Transverse colon (tissue), 4 donors: ENCODE results near the gene KCND1. TPM values are rescaled to one million over a fixed set of nuclear protein-coding genes. Genes with fewer than 3 reads are reported as not detected.

ENCODE experiments used
- DNase-seq: peaks from one replicate; pipeline ENCODE4 v3.0.0-alpha.2; 2019
- H3K27ac ChIP-seq, 4 donors: fragments of 200-600 bp; sonication (generic); 2 replicates each; pipeline ENCODE4 v1.5.1; 2016 to 2018; ENCODE audit warnings: inconsistent platforms in 4 of 4
- H3K27me3 ChIP-seq: fragments of 200-600 bp; sonication (generic); 2 replicates; pipeline ENCODE4 v1.5.1; 2017; ENCODE audit warnings: inconsistent platforms
- H3K36me3 ChIP-seq, 4 donors: fragments of 200-600 bp; sonication (generic); 2 replicates each; pipeline ENCODE4 v1.5.1; 2017 to 2019; ENCODE audit warnings: inconsistent platforms in 4 of 4
- H3K4me1 ChIP-seq, 4 donors: fragments of 200-600 bp; sonication (generic); 2 replicates each; pipeline ENCODE4 v1.5.1; 2017 to 2020; ENCODE audit warnings: inconsistent platforms in 4 of 4
- H3K4me3 ChIP-seq, 4 donors: fragments of 200-600 bp; sonication (generic); 1 replicate in 1 of 4; 2 replicates in 3 of 4; pipeline versions ENCODE4 v1.5.1 to v1.6.1; 2017 to 2019; ENCODE audit warnings: inconsistent platforms in 4 of 4
- H3K9me3 ChIP-seq, 2 donors: fragments of 200-600 bp; sonication (generic); 2 replicates each; pipeline ENCODE4 v1.5.1; 2017 to 2019; ENCODE audit warnings: inconsistent platforms in 2 of 2
- EP300 ChIP-seq: sonication (generic); formaldehyde crosslinking; IDR thresholded peaks from one replicate; pipeline ENCODE4 v1.6.1; 2017; ENCODE audit warnings: antibody characterized with exemption, low read depth
- POLR2A ChIP-seq: fragments of 450-650 bp; IDR thresholded peaks from one replicate; pipeline ENCODE4 v1.6.1; 2016; ENCODE audit warnings: antibody characterized with exemption, mild to moderate bottlenecking, moderate library complexity
- POLR2AphosphoS5 ChIP-seq, 3 donors: sonication (generic); formaldehyde crosslinking; IDR thresholded peaks; one replicate each; pipeline ENCODE4 v1.6.1; 2016; ENCODE audit warnings: antibody characterized with exemption in 3 of 3
- WGBS, 2 donors: methylation state at CpG; one replicate each; pipeline ENCODE4 v1.1.5; 2018; ENCODE audit warnings: low coverage in 1 of 2; 5-methylcytosine and 5-hydroxymethylcytosine counted together
- in situ Hi-C, 4 donors: fragments of 200-750 bp; cut with MboI; loops; one replicate each; pipeline versions ENCODE4 v1.15.0 to v1.15.1; 2017; ENCODE audit warnings: low sequenced_read_pairs in 3 of 4, low pct_ligation_motif_present in 1 of 4, low pct_unique_long_range_greater_than_20kb in 1 of 4
- intact Hi-C: fragments of 100-400 bp; cut with DNase I; formaldehyde crosslinking; loops from one replicate; pipeline ENCODE4 v1.15.1; 2023; ENCODE audit warnings: low total_unique reads
- total RNA-seq, 4 donors: library from RNA; depleted of rRNA; stranded (reverse); fragments of >200 nt; gene quantifications; one replicate each; pipeline ENCODE4 v1.1.0, GENCODE V29; 2016
- TF ChIP-seq, protein P1 (sequence below), 5 experiments: fragments of 200-600 bp in 3 of 5; fragments of 450-650 bp in 2 of 5; sonication (generic) in 3 of 5; IDR thresholded peaks; 1 replicate in 2 of 5; 2 replicates in 3 of 5; pipeline ENCODE4 v1.5.1; 2016 to 2017; ENCODE audit warnings: antibody characterized with exemption in 5 of 5, inconsistent platforms in 3 of 5, mild to moderate bottlenecking in 2 of 5, moderate library complexity in 1 of 5

Gene KCND1
- total RNA-seq, 4 donors from 2014 or later, result 0.95 to 0.96 TPM; not detected in 2

DNA sequence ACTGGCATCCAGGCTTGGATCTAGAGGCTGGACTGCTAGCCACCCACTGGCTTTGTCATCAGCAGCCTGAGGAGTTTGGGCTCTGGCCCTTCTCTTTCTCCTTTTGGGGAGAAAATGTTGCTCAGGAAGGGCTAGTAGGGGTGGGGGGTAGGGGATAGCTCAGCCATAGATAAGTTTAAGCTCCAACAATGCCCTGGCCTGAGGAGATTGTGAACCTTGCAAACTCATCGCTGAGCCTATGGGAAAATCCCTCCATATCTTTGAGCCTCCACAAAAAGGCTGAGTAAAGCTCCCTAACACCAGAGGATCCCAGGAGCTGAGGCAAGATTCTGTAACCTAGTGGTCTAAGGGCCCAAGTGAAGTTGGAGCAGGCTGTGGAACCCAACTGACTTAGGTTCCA is 23.1 kb downstream of the KCND1 start:
- intact Hi-C loops (no loop called here), in situ Hi-C loops (no loop called here)
- no peak for DNase-seq
- Histone ChIP-seq H3K4me1 (peaks cover 0 to 18% (median 1%) of the 10 kb centered on the region in 4 donors), H3K36me3 (no peaks in the 10 kb centered on the region), H3K4me3 (no peak overlapping the region), H3K9me3 (no peaks in the 10 kb centered on the region), H3K27ac (no peak overlapping the region), H3K27me3 (no peaks in the 10 kb centered on the region)
- TF ChIP-seq POLR2A, result no peak
- TF ChIP-seq, protein P1, sequence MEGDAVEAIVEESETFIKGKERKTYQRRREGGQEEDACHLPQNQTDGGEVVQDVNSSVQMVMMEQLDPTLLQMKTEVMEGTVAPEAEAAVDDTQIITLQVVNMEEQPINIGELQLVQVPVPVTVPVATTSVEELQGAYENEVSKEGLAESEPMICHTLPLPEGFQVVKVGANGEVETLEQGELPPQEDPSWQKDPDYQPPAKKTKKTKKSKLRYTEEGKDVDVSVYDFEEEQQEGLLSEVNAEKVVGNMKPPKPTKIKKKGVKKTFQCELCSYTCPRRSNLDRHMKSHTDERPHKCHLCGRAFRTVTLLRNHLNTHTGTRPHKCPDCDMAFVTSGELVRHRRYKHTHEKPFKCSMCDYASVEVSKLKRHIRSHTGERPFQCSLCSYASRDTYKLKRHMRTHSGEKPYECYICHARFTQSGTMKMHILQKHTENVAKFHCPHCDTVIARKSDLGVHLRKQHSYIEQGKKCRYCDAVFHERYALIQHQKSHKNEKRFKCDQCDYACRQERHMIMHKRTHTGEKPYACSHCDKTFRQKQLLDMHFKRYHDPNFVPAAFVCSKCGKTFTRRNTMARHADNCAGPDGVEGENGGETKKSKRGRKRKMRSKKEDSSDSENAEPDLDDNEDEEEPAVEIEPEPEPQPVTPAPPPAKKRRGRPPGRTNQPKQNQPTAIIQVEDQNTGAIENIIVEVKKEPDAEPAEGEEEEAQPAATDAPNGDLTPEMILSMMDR (IDR thresholded peaks at IDR 0.05), result no peak
- no peak for TF ChIP-seq EP300
- no peak for TF ChIP-seq POLR2AphosphoS5 (IDR thresholded peaks at IDR 0.05)
- WGBS, 2 donors, result 67% methylated on average over 1 of the region's 1 CpG; no CpG with 5 or more reads in 1 of the 2 donors

DNA sequence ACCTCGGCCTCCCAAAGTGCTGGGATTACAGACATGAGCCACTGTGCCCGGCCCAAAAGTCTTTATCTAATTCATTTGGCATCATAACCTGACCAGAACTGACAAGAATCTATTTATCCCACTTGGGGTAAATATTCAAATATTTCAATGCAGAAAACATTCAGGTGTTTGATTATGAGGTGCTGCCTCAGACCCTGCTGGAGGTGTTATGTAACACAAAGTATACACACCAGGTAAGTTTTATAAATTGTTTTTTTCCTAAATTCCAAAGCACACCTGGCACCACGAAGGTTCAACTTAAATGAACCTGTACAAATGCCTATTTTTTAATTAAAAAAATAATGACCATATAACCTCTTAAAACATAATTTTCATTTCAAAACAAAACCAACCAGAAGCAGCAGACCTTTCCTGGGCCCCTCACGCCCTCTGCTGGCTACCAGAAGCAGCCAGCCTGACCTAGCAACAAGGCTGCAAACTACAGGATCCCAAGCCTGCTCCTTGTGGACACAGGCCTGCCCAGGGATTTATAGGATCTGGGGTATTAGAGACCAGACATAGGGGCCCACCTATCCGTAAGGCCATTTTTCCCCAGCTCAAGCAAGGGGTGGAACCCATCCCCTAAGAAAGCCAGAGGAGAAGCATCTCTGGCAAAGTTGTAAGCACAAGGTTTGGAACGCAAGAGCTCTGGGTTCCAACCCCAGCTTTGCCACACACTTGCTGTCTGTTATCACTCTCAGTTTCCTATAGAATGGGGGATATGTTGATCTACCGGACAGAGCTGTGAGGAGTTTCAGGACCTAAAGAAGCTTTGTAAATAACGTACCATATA is 25.9 kb downstream of the KCND1 start:
- DNase-seq, result peak; percentile 64
- Histone ChIP-seq H3K4me3 (no peak overlapping the region), H3K27me3 (no peaks in the 10 kb centered on the region), H3K27ac (peak overlapping the region in 1 of 4 donors; percentile 9), H3K4me1 (peaks cover 0 to 7% (median 0%) of the 10 kb centered on the region in 4 donors), H3K36me3 (no peaks in the 10 kb centered on the region), H3K9me3 (no peaks in the 10 kb centered on the region)
- intact Hi-C loops (no loop called here), in situ Hi-C loops (no loop called here)
- WGBS, 2 donors, result 0 to 61% methylated on average over 1 to 8 of the region's 8 CpGs
- TF ChIP-seq EP300, result no peak
- TF ChIP-seq, protein P1 (IDR thresholded peaks at IDR 0.05), result peak; percentile 44 to 68 (median 59)

DNA sequence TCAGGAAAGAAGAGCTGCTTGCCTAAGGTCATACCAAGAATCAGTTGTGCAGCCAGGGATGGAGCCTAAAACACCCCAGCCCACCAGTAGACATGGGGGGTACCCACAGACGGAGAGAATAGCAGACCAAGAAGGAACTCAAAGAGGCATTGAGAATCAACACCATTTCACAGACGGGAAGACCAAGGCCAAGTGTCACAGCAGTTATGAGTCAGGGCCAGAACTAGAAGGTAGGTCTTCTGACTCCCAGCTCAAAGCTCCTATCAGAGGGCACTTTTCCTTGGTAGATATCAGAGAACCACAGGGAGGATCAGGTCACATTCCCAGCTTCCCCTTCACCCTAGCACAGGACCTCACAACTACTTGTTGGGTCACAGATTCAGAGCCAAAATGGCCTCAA is 28.7 kb downstream of the KCND1 start:
- Histone ChIP-seq H3K9me3 (no peaks in the 10 kb centered on the region), H3K36me3 (no peaks in the 10 kb centered on the region), H3K4me1 (peaks cover 0 to 18% (median 0%) of the 10 kb centered on the region in 4 donors), H3K4me3 (no peak overlapping the region), H3K27me3 (no peaks in the 10 kb centered on the region), H3K27ac (no peak overlapping the region)
- TF ChIP-seq POLR2A, result no peak
- TF ChIP-seq, protein P1 (IDR thresholded peaks at IDR 0.05), result no peak
- TF ChIP-seq POLR2AphosphoS5 (IDR thresholded peaks at IDR 0.05), result no peak
- TF ChIP-seq EP300, result no peak
- WGBS, 2 donors, result 91% methylated on average over 2 of the region's 2 CpGs; no CpG with 5 or more reads in 1 of the 2 donors
- intact Hi-C loops (no loop called here), in situ Hi-C loops (no loop called here)
- no peak for DNase-seq

DNA sequence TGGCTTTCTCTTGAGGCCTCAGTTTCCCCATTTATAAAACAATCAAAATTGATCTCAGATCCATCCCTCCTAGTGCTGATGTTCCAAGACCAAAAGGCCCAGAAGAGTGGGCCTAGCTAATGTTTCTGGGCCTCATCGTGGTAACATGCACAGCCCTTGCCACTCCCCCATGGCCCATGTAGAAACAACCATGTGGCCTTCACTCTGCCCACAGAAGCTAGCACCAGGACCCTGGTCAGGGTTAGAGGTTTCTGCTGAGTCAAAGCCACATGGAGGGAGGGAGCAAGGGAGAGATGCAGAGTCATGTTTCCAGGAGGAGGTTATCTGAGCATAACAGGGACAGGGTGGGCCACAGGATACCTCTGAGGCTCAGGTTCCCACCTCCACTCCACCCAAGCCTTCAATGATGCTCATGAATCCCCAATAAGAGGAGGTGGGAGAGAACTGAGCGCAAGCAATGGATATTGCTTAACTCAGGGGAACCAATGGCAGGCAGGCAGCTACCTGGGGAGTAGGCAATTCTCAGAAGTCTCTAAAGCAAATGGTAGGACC is 31.2 kb downstream of the KCND1 start:
- Histone ChIP-seq H3K36me3 (no peaks in the 10 kb centered on the region), H3K9me3 (no peaks in the 10 kb centered on the region), H3K27ac (peak overlapping the region; percentile 24 to 72 (median 58)), H3K27me3 (no peaks in the 10 kb centered on the region), H3K4me3 (no peak overlapping the region), H3K4me1 (peaks cover 0 to 27% (median 1%) of the 10 kb centered on the region in 4 donors)
- 83% methylated on average over 2 of the region's 2 CpGs; no CpG with 5 or more reads in 1 of the 2 donors for WGBS, 2 donors
- intact Hi-C loops, result no loop called here
- in situ Hi-C loops, result no loop called here
- no peak for DNase-seq
- TF ChIP-seq POLR2A (no peak), EP300 (no peak), POLR2AphosphoS5 (IDR thresholded peaks at IDR 0.05) (no peak)
- TF ChIP-seq, protein P1 (IDR thresholded peaks at IDR 0.05), result no peak
